Measurements from ENCODE around the gene YTHDF1. TPM values are rescaled to one million over a fixed set of nuclear protein-coding genes. Genes with fewer than 3 reads are reported as not detected.

The YTHDF1 gene
- total and polyA plus RNA-seq, 2 donors (not counting 1 experiment from before 2014, with no cell fraction given), result 25.3 to 40.5 TPM

DNA sequence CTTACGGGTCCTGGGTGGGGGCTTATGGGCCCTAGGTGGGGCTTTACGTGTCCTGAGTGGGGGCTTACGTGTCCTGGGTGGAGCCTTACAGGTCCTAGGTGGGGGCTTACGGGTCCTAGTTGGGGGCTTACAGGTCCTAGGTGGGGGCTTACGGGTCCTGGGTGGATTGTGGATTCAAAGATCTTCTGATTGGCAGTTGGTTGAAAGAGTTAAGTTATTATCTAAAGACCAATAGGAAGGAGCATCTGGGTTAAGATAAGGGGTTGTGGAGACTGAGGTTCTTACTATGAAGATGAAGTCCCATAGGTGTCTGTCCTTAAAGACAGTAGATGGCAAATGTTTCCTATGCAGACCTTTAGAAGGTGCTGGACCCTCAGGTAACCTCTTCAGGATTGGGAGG lies 11.3 kb upstream of the YTHDF1 start:
- Histone ChIP-seq H3K27ac (ENCODE audit: low read length in 2 of 2) (no peak overlapping the region), H3K4me1 (ENCODE audit: control insufficient read depth in 2 of 2, insufficient read depth in 2 of 2, low read length in 2 of 2) (no peaks in the 10 kb centered on the region), H2AFZ (ENCODE audit: insufficient read depth, low read depth, low read length, poor library complexity, severe bottlenecking) (no peak overlapping the region), H3K79me2 (ENCODE audit: control insufficient read depth, insufficient read depth, low read length) (no peaks in the 10 kb centered on the region), H3K9ac (ENCODE audit: low read length) (no peak overlapping the region), H3K4me2 (replicated peaks; ENCODE audit: low read depth, low read length, poor library complexity, severe bottlenecking) (no peak overlapping the region), H3K27me3 (replicated peaks in 1 of 4; ENCODE audit: control extremely low read depth in 1 of 4, control insufficient read depth in 3 of 4, insufficient read depth in 4 of 4, low read length in 3 of 4) (peaks cover 0 to 30% (median 6%) of the 10 kb centered on the region in 4 experiments), H4K20me1 (ENCODE audit: control insufficient read depth, insufficient read depth, low read length, poor library complexity, severe bottlenecking) (no peaks in the 10 kb centered on the region), H3K4me3 (ENCODE audit: control extremely low read depth in 1 of 5, extremely low read depth in 1 of 5, insufficient read depth in 1 of 5, low read depth in 2 of 5, low read length in 4 of 5) (no peak overlapping the region), H3K9me3 (ENCODE audit: control extremely low read depth in 1 of 3, control insufficient read depth in 2 of 3, insufficient read depth in 1 of 3, low read length in 2 of 3) (no peaks in the 10 kb centered on the region), H3K36me3 (replicated peaks in 1 of 2; ENCODE audit: control extremely low read depth in 1 of 2, control insufficient read depth in 1 of 2, extremely low read depth in 1 of 2, insufficient read depth in 2 of 2, low read length in 1 of 2) (no peaks in the 10 kb centered on the region)
- Mint-ChIP-seq H3K27me3 (peaks cover 42% of the 10 kb centered on the region), H3K4me3 (no peak overlapping the region), H3K27ac (no peak overlapping the region), H3K4me1 (no peaks in the 10 kb centered on the region), H3K9me3 (ENCODE audit: insufficient read depth) (no peaks in the 10 kb centered on the region)
- no peak for DNase-seq
- 97% methylated on average over 5 of the region's 5 CpGs for WGBS (ENCODE audit: insufficient coverage)
- no peak for TF ChIP-seq EZH2 (IDR thresholded peaks at IDR 0.05; ENCODE audit: borderline replicate concordance, insufficient read depth, low read depth, low read length, poor library complexity, severe bottlenecking)
- TF ChIP-seq, protein P1, sequence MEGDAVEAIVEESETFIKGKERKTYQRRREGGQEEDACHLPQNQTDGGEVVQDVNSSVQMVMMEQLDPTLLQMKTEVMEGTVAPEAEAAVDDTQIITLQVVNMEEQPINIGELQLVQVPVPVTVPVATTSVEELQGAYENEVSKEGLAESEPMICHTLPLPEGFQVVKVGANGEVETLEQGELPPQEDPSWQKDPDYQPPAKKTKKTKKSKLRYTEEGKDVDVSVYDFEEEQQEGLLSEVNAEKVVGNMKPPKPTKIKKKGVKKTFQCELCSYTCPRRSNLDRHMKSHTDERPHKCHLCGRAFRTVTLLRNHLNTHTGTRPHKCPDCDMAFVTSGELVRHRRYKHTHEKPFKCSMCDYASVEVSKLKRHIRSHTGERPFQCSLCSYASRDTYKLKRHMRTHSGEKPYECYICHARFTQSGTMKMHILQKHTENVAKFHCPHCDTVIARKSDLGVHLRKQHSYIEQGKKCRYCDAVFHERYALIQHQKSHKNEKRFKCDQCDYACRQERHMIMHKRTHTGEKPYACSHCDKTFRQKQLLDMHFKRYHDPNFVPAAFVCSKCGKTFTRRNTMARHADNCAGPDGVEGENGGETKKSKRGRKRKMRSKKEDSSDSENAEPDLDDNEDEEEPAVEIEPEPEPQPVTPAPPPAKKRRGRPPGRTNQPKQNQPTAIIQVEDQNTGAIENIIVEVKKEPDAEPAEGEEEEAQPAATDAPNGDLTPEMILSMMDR (IDR thresholded peaks at IDR 0.05), result no peak
- ATAC-seq (ENCODE audit: low read depth), result no peak
- intact Hi-C loops (cut with micrococcal nuclease), result no loop called here
- CTCF ChIA-PET, result no interaction called here
- POLR2A ChIA-PET, result no interaction called here

DNA sequence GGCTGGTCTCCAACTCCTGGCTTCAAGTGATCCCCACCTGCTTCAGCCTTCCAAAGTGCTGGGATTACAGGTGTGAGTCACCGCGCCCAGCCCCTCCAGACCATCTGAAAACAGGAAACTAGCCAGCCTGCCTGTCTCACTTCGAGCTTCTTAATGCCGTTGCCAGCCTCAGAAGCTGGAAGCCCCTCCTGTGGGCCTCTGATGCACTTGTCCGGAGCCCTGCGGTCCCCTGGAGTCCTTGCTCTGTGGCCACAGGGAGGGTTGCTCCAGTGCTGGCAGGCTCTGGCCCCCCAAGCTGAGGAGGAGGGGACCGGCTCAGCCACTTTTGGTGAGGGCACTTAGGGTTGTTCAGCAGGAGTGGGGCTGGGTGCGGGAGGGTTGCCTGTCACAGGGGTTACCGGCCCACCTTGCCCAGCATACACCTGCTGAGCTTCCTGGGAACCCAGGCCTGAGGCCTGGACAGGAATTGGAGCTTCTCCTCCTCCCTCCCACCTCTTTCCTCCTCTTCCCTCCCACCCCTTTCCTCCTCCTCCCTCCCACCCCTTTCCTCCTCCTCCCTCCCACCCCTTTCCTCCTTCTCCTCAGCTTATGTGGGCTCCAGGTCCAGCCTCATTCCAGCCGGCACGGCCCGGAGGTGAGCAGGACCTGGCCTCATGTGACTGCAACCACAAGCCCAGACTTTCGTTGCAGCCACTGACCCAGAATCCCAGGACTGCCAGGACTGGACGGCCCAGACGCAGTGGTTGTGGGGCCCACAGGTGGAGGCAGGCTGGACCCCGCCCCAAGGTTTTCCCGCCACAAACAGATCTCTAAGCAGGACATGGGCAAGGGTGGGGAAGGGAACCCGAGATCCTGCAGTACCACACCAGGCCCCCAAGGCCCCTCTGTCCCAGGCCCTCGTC lies 10.4 kb upstream of the YTHDF1 start:
- POLR2A ChIA-PET, result no interaction called here
- Histone ChIP-seq H3K9ac (ENCODE audit: low read length) (no peak overlapping the region), H3K4me1 (ENCODE audit: control insufficient read depth in 2 of 2, insufficient read depth in 2 of 2, low read length in 2 of 2) (no peaks in the 10 kb centered on the region), H3K9me3 (ENCODE audit: control extremely low read depth in 1 of 3, control insufficient read depth in 2 of 3, insufficient read depth in 1 of 3, low read length in 2 of 3) (no peaks in the 10 kb centered on the region), H3K27ac (ENCODE audit: low read length in 2 of 2) (no peak overlapping the region), H3K36me3 (replicated peaks in 1 of 2; ENCODE audit: control extremely low read depth in 1 of 2, control insufficient read depth in 1 of 2, extremely low read depth in 1 of 2, insufficient read depth in 2 of 2, low read length in 1 of 2) (no peaks in the 10 kb centered on the region), H2AFZ (ENCODE audit: insufficient read depth, low read depth, low read length, poor library complexity, severe bottlenecking) (no peak overlapping the region), H3K4me2 (replicated peaks; ENCODE audit: low read depth, low read length, poor library complexity, severe bottlenecking) (no peak overlapping the region), H3K79me2 (ENCODE audit: control insufficient read depth, insufficient read depth, low read length) (no peaks in the 10 kb centered on the region), H4K20me1 (ENCODE audit: control insufficient read depth, insufficient read depth, low read length, poor library complexity, severe bottlenecking) (no peaks in the 10 kb centered on the region), H3K27me3 (replicated peaks in 1 of 4; ENCODE audit: control extremely low read depth in 1 of 4, control insufficient read depth in 3 of 4, insufficient read depth in 4 of 4, low read length in 3 of 4) (peaks cover 0 to 26% (median 6%) of the 10 kb centered on the region in 4 experiments), H3K4me3 (ENCODE audit: control extremely low read depth in 1 of 5, extremely low read depth in 1 of 5, insufficient read depth in 1 of 5, low read depth in 2 of 5, low read length in 4 of 5) (no peak overlapping the region)
- CTCF ChIA-PET, result interaction anchor here (0.6 kb wide), 1 partner anchor 15 kb away, joined by 3 read pairs; no protein-coding TSS in a partner anchor
- ATAC-seq (ENCODE audit: low read depth) (no peak), DNase-seq (no peak)
- 86% methylated on average over 15 of the region's 19 CpGs for WGBS (ENCODE audit: insufficient coverage)
- intact Hi-C loops (cut with micrococcal nuclease), result no loop called here
- no peaks in the 10 kb centered on the region for H3K9me3 Mint-ChIP-seq (ENCODE audit: insufficient read depth)
- H3K4me1 Mint-ChIP-seq, result no peaks in the 10 kb centered on the region
- no peak overlapping the region for H3K4me3 Mint-ChIP-seq
- H3K27ac Mint-ChIP-seq, result no peak overlapping the region
- H3K27me3 Mint-ChIP-seq, result peaks cover 33% of the 10 kb centered on the region
- no peak for TF ChIP-seq EZH2 (IDR thresholded peaks at IDR 0.05; ENCODE audit: borderline replicate concordance, insufficient read depth, low read depth, low read length, poor library complexity, severe bottlenecking)
- TF ChIP-seq, protein P1 (IDR thresholded peaks at IDR 0.05), result no peak
